ENCODE measurements around the gene SEPTIN3.
A peak's percentile ranks its signal among the peaks of the same experiment; 100 is the strongest.
"Not testable (repeated sequence)": the region's sequence is repeated elsewhere in the genome, so short reads cannot be mapped to it uniquely, and the experiment has no call there.

SEPTIN3 gene

DNA sequence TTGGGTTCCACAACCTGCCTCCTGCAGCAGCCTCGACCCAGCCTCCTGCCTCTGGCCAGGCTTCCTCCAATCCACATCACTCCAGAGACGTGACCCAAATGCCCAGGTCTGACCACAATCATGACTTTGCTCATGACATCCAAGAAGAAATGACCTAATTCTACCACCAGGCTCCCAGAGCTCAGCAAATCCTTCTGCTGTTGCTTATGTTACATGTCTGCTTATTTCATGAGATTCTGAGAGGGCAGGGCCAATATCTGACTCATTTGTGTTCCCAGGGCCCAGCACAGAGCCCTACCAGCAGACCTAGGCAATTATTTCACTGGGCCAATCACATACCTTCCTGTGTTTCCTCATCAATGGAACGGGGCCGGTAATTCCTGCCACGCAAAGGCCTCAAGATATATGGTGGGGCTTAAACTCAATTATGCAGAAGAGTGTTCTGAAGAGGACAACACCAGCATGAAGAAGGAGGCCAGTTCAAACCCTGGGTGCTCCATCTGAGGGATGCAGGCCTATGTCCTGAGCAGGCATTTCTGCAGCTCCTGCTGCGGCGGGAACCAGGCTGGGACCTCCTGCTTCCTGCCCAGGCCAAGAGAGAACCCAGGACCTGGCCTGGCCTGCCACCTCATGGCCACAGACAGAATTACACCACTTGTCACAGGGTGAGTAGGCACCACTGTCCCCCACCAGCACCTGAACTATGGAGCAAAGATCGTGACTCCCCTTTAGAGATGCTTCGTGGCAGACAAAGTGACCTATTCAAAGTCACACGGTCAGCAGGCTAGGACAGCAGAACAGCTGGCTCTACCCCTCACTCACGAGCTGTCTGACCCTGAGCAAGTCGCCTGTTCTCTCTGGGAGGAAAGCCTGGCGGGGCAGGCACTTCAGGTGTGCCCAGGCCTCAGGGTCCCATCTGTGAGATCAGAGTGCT lies 28.1 kb upstream of the SEPTIN3 start:
- DNase-seq (ENCODE audit: low read depth in 2 of 2) = peak; percentile 53 to 67

- DNase-seq (ENCODE audit: low read depth in 2 of 2) = no peak
Observed at GRCh38 chr22:41943661-41944209, 25.5 kb upstream of the SEPTIN3 start.

- peak; percentile 91 to 94 for DNase-seq (ENCODE audit: low read depth in 2 of 2)
Observed at GRCh38 chr22:41946629-41947423, 22.4 kb upstream of the SEPTIN3 start, which contains the start of gene CENPM. Gene CENPM, minus strand, starts transcription at chr22:41947152. Its CDS starts 76 bp downstream, at chr22:41947076.

DNA sequence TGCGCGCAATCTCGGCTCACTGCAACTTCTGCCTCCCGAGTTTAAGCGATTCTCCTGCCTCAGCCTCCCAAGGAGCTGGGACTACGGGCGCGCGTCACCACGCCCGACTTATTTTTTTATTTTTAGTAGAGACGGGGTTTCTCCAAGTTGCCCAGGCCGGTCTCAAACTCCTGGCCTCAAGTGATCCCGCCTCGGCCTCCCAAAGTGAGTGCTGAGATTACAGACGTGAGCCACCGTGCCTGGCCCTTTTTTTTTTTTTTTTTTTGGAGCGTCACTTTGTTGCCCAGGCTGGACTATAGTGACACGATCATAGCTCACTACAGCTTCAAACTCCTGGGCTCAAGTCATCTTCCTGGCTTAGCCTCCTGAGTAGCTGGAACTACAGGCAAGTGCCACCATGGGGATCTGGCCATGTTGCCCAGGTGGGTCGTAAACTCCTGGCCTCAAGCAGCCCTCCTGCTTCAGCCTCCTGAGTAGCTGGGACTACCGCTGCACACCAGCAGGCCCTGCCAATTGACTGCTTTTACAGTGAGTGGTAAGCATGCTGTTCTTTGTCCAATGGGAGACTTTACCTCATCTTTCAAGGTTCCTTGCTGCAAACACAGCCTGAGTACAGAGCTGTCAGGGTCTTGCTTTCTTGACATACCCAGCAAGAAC lies 21.7 kb upstream of the SEPTIN3 start:
- no peak for DNase-seq (ENCODE audit: low read depth in 2 of 2)

DNA sequence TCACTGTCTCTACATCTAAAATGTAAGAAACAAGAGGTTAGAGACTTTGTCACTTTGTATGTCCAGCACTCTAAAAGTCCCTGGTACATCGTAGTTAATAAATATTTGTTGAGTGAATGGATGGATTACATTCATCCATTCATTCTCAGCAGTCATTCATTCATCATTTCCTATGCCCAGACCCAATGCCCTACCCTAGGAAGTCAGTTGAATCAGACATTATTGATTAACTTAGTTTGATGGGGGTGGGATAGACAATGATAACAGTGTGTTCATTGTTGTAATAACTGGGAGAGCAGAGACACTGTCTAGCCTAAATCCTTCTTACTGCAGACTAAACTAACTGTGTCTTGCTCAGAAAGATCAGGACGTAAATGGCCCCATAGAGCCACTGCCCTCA lies 21.1 kb upstream of the SEPTIN3 start:
- DNase-seq (ENCODE audit: low read depth in 2 of 2) = no peak

- not testable (repeated sequence) for DNase-seq (ENCODE audit: low read depth in 2 of 2)
Observed at GRCh38 chr22:41948928-41949296, 20.3 kb upstream of the SEPTIN3 start.

- no peak for DNase-seq (ENCODE audit: low read depth in 2 of 2)
Observed at GRCh38 chr22:41949297-41949965, 19.8 kb upstream of the SEPTIN3 start.

- DNase-seq (ENCODE audit: low read depth in 2 of 2) = no peak
Observed at GRCh38 chr22:41951898-41952474, 17.3 kb upstream of the SEPTIN3 start, which contains the start of gene SMIM45. Gene SMIM45, plus strand, starts transcription at chr22:41952150.

DNA sequence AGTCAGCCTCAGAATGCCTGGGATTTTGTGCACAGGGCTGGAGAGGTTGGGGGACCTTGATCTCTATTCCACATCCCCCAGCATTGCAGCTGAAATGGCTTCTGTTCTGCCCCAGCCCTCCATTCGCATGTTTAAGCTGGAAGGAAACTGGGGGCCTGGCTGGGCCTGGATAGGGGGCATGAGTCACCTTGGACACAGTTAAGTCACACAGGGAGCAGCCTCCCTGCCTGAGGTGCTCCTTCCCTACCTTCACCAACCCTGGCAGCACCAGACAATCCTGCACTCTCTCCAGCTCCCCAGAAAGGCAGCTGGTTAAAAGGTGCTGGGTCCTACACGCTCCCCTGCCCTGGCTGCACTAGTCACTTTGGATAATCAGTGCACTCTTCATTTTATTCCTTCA lies 16.5 kb upstream of the SEPTIN3 start:
- DNase-seq (ENCODE audit: low read depth in 2 of 2) = no peak

- DNase-seq (ENCODE audit: low read depth in 2 of 2) = no peak
Observed at GRCh38 chr22:41957941-41958556, 11.2 kb upstream of the SEPTIN3 start.

DNA sequence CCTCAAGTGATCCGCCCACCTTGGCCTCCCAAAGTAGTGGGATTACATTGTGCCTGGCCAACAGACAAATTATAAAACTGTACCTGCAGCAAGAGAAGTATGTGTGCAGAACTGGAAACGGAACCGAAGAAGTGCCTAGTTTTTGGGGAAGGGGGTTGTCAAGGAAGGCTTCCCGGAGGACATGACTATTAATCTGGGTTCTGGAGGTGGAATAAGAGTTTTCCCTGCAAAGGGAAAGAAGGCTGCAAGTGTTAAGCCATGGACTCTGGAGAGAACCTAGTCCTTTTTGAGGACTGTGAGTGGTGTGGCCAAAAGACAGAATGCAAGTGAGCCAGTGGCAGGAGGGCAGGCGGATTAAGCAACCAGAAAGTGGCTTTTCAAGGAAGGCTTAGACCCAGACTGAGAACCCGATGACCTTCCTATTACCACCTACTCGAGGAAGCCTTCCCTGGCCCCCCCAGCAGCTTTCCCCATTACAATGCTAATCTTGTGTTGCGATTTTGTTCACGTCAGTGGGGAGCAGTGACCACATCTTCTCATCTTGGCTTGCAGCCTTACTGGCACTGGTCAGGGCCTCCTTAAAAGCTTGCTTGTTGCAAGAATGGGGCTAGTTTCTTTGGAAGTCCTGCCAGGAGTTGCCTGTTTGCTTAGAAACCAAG lies 5.7 kb upstream of the SEPTIN3 start:
- no peak for DNase-seq (ENCODE audit: low read depth in 2 of 2)

- no peak for DNase-seq (ENCODE audit: low read depth in 2 of 2)
Observed at GRCh38 chr22:41964112-41964491, 5.1 kb upstream of the SEPTIN3 start.

GRCh38 chr22:41966225-41966606 lies 3.0 kb upstream of the SEPTIN3 start:
- no peak for DNase-seq (ENCODE audit: low read depth in 2 of 2)

DNA sequence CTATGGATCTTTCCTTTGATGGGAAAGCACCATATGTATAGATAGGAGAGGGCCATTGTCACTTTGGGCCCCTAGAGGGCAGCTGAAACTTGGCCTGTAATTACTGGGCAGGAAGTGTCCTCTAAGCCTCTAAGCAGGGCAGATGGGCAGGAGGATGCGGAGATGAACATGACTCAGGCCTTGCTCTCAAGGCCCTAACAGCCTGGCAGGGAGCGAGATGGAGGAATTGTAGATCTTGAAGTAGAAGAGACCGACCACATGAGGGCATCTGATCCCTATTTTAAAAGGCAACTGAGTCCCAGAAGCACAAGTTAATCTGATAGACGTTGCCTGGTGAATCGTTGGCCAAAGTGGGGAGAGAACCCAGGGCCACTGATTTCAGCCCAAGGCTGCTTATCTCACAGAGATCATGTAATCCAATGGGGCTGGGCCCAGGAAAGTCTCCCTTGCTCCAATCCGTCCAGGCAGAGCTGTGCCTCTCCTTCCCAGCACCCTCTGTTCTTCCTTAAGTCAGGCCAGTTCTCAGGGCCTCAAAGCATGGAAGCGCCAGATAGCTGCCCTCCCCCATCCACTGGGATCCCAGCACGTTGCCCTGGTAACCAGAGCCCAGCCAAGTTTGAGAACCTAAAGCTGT lies 2.5 kb upstream of the SEPTIN3 start:
- DNase-seq (ENCODE audit: low read depth in 2 of 2) = no peak

GRCh38 chr22:41968601-41969000 lies 642 bp upstream of the SEPTIN3 start:
- DNase-seq (ENCODE audit: low read depth in 2 of 2) = no peak

GRCh38 chr22:41970601-41971000 lies 1.4 kb downstream of the SEPTIN3 start:
- DNase-seq (ENCODE audit: low read depth in 2 of 2) = no peak

DNA sequence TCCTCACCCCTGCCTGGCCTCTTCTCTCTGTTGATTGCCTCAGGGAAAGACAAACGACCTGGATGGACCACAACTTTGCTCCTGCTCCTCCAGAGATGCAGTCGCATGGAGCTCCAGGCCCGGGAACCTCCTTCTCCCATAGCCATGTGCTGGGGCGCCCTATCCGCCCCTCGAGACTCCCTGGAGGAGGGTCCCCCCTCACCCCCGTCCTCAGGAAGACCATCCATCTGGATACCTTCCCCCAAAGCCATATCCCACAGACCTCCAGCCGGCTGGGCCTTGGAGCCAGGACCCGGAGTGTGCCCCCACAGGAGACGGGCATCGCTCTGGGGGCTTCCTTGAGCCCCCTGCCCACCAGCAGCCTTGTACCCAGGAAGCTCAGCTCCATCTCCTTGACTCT lies 2.2 kb downstream of the SEPTIN3 start:
- DNase-seq (ENCODE audit: low read depth in 2 of 2) = no peak

DNA sequence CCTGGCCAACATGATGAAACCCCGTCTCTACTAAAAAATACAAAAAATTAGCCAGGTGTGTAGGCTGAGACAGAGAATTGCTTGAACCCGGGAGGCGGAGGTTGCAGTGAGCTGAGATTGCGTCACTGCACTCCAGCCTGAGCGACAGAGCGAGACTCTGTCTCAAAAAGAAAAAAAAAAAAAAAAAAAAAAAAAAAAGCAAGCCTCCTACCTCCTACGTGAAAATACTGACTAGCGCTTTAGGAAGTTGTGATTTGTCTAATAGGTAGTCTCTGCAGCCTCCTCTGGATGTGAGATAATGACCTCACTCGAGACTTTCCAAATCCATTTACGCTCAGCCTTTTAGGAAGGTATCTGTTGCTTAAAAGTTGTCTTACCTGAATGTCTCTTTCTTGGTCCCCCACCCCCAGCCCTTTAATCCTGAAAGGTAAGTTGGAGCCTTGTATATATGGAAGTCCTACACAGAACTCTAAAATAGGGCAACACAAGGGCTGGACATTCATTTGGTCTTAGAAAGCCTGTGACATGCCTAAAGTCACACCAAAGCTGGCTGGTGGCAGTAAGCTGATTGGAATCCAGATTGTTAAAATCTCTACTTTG lies 5.5 kb downstream of the SEPTIN3 start:
- DNase-seq (ENCODE audit: low read depth in 2 of 2) = no peak
